ENCODE results near the gene ATXN1. TPM values are rescaled to one million over a fixed set of nuclear protein-coding genes. Genes with fewer than 3 reads are reported as not detected.

Gene ATXN1
- total RNA-seq, 1 donor from 2014 or later: 15.5 TPM

DNA sequence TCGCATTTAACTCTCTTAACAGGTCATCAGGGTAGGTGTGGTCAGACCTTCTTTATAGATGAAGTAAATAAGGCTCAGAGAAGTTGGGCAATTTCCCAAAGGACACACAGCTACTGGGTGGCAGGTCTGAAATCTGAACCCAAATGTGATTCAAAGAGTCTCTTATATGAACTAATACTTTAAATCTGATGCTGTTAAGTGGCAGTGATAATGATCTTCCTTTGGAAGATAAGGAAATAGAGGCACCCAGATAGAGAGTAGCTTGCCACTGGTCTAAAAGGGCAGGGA is 285.8 kb downstream of the ATXN1 start:
- Mint-ChIP-seq H3K4me1 (ENCODE audit: low read depth, unreplicated experiment) (peaks cover 22% of the 10 kb centered on the region), H3K27ac (ENCODE audit: unreplicated experiment) (no peak overlapping the region), H3K9me3 (ENCODE audit: unreplicated experiment) (no peaks in the 10 kb centered on the region), H3K27me3 (ENCODE audit: unreplicated experiment) (no peaks in the 10 kb centered on the region), H3K4me3 (ENCODE audit: unreplicated experiment) (no peak overlapping the region), H3K36me3 (ENCODE audit: unreplicated experiment) (peaks cover 5% of the 10 kb centered on the region)
- no peak for DNase-seq
- TF ChIP-seq, protein P1, sequence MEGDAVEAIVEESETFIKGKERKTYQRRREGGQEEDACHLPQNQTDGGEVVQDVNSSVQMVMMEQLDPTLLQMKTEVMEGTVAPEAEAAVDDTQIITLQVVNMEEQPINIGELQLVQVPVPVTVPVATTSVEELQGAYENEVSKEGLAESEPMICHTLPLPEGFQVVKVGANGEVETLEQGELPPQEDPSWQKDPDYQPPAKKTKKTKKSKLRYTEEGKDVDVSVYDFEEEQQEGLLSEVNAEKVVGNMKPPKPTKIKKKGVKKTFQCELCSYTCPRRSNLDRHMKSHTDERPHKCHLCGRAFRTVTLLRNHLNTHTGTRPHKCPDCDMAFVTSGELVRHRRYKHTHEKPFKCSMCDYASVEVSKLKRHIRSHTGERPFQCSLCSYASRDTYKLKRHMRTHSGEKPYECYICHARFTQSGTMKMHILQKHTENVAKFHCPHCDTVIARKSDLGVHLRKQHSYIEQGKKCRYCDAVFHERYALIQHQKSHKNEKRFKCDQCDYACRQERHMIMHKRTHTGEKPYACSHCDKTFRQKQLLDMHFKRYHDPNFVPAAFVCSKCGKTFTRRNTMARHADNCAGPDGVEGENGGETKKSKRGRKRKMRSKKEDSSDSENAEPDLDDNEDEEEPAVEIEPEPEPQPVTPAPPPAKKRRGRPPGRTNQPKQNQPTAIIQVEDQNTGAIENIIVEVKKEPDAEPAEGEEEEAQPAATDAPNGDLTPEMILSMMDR (IDR thresholded peaks at IDR 0.05; ENCODE audit: partially characterized antibody, unreplicated experiment): no peak

DNA sequence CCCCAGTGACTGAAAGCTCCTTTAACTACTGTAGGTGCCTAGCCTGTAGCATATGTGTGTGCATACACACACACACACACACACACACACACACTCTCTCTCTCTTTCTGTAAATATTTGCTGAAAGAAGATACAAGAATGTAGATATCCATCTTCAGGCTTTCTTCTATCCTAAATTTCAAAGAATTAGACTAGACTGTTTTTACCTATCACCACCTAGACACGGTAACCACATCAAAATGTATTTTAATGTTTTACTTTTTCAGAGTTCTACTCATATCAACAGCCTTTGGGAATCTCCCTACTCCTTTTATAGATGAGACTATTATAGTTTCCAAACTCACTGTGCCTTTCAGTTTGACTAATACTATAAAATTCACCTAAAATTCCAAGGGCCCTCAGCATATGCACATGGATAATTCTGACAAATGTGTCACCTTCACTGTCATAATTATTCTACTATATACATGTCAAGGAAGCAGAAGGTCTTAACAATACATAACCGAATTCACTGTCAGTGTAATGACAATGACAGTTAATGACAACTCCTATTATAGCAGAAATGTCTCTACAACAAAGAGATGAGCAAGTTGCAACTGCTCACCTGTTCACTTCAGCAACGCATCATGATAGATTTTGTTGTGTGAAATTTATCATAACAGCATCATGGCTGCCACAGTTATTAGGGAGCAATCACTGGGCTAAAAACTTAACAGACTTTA is 286.3 kb downstream of the ATXN1 start:
- H3K4me1 Mint-ChIP-seq (ENCODE audit: low read depth, unreplicated experiment): peaks cover 23% of the 10 kb centered on the region
- H3K27me3 Mint-ChIP-seq (ENCODE audit: unreplicated experiment): no peaks in the 10 kb centered on the region
- no peaks in the 10 kb centered on the region for H3K9me3 Mint-ChIP-seq (ENCODE audit: unreplicated experiment)
- peaks cover 5% of the 10 kb centered on the region for H3K36me3 Mint-ChIP-seq (ENCODE audit: unreplicated experiment)
- DNase-seq: no peak
- TF ChIP-seq, protein P1 (IDR thresholded peaks at IDR 0.05; ENCODE audit: partially characterized antibody, unreplicated experiment): no peak
- no peak overlapping the region for H3K27ac Mint-ChIP-seq (ENCODE audit: unreplicated experiment)
- H3K4me3 Mint-ChIP-seq (ENCODE audit: unreplicated experiment): no peak overlapping the region

DNA sequence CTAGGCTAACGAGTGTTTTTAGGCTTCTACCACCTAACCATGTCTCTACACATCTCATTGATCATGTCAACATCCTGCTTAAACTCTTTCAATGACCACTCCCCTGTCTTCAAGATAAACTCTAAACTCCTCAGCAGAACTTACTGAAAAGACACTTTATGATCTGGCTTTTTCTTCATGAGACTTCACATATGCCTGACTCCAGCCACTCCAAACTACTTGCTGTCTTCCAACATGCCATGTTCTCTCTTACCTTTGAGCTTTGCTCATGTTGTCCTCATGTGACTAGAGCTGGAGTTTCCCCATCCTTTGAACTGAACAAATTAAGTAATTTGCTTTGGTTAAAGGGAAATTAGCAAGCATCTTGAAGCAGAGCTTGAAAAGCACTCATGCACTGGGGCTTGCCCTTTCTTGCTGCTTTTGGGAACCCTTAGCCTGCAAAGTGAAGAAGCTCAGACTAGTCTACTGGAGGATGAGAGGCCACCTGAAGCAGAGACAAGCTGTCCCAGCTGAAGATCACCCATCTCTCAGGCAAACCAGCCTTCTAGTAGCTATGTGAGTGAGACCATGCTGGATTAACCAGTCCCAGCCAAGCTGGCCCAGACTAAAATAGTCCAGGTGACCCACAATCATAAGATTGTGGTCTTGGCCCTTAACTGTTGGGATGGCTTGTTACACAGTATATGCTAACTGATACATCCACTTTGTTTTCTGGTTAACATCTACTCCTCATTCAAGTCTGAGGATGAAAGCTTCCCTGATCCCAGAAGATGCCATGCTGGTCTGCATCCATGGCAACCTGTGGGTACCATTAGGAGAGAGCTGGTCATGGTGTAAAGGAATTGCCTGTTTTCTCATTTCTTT is 287.1 kb downstream of the ATXN1 start:
- no peaks in the 10 kb centered on the region for H3K9me3 Mint-ChIP-seq (ENCODE audit: unreplicated experiment)
- no peaks in the 10 kb centered on the region for H3K27me3 Mint-ChIP-seq (ENCODE audit: unreplicated experiment)
- H3K4me3 Mint-ChIP-seq (ENCODE audit: unreplicated experiment): no peak overlapping the region
- H3K36me3 Mint-ChIP-seq (ENCODE audit: unreplicated experiment): peaks cover 5% of the 10 kb centered on the region
- TF ChIP-seq, protein P1 (IDR thresholded peaks at IDR 0.05; ENCODE audit: partially characterized antibody, unreplicated experiment): no peak
- no peak for DNase-seq
- no peak overlapping the region for H3K27ac Mint-ChIP-seq (ENCODE audit: unreplicated experiment)
- peaks cover 23% of the 10 kb centered on the region for H3K4me1 Mint-ChIP-seq (ENCODE audit: low read depth, unreplicated experiment)

DNA sequence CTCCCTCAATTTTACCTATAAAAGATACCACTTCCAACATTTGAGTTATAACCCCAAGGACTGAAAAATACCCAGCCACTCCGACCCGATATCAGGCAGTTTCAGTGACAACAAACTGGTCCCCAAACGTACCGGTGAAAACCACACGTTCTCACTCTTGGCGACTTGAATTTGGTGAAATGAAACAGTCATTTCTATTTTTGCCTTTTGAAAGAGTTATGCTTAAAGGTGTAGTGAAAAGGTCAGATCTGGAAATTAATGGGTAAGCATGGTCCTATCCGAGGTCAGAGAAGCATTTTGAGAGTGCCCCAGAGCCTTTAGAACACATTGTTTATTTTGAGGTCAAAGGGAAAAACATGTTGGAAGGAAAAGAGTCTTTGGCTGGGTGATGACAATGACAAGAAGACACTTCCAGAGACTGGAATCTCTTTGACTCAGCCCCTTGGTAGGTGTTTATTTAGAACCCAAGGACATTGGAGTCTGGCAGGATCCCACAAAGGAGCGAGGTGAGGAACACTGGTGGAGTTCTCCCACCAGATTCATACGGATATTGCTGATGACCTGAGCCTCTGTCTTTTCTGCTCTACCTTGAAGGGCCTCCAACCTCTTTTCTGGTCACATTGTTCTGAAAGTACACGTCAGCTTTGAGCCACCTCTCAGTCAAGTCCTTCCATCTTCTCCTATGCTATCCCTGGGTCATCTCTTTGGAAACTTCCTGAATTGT is 287.9 kb downstream of the ATXN1 start:
- Mint-ChIP-seq H3K27me3 (ENCODE audit: unreplicated experiment) (no peaks in the 10 kb centered on the region), H3K27ac (ENCODE audit: unreplicated experiment) (no peak overlapping the region), H3K9me3 (ENCODE audit: unreplicated experiment) (no peaks in the 10 kb centered on the region), H3K36me3 (ENCODE audit: unreplicated experiment) (peaks cover 5% of the 10 kb centered on the region), H3K4me3 (ENCODE audit: unreplicated experiment) (no peak overlapping the region), H3K4me1 (ENCODE audit: low read depth, unreplicated experiment) (peaks cover 23% of the 10 kb centered on the region)
- no peak for DNase-seq
- TF ChIP-seq, protein P1 (IDR thresholded peaks at IDR 0.05; ENCODE audit: partially characterized antibody, unreplicated experiment): no peak
